Stimulated activated CD4-positive, alpha-beta T cell treated with anti-CD3 and anti-CD28 coated beads, TNF-alpha, amount 100 ng/mL, for 24 hours (primary cell): ENCODE data around the gene USP5.

Experiments
- DNase-seq, 3 experiments: peaks; one replicate each; pipeline ENCODE4 v3.0.0-alpha.2; 2020; ENCODE audit warnings: low read depth in 3 of 3

USP5 gene

GRCh38 chr12:6840761-6841515 lies 11.0 kb upstream of the USP5 start, which contains the start of gene GNB3:
Gene GNB3 (plus strand): TSS chr12:6840925. CDS start chr12:6841288, 363 bp downstream.
- no peak for DNase-seq

DNA sequence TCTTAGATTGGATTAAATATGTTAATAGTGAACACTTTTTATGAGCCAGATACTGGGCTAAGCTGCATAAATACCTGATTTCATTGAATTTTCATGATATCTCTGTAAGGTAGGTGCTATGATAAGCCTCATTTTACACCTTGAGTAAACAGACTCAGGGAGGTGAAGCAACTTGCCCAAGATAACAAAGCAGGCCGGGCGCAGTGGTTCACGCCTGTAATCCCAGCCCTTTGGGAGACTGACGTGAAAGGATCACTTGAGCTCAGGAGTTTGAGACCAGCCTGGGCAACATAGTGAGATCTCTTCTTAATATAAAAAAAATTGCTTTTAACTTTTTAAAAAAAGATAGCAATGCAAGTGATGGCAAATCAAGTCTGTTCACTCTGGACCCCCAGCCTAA lies 9.9 kb upstream of the USP5 start:
- no peak for DNase-seq

DNA sequence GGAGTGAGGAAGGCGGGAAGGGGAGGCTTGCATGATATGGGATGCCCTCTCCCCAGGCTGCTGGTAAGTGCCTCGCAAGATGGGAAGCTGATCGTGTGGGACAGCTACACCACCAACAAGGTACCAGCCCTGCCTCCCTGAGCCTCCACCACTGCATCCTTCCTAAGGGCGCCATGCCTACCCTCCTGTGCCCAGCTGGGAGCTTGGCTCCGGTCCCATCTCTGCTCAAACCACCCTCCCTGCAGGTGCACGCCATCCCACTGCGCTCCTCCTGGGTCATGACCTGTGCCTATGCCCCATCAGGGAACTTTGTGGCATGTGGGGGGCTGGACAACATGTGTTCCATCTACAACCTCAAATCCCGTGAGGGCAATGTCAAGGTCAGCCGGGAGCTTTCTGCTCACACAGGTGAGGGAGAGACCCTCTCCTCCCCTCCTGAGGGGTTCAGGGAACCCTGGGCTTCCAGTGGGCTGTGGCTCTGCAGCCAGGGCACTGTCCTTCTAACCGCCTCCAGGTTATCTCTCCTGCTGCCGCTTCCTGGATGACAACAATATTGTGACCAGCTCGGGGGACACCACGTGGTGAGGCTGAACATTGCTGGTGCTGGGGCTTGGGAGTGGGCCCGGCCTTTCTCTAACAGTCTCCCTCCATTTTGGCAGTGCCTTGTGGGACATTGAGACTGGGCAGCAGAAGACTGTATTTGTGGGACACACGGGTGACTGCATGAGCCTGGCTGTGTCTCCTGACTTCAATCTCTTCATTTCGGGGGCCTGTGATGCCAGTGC lies 8.6 kb upstream of the USP5 start:
- DNase-seq = no peak

GRCh38 chr12:6845395-6845794 lies 6.6 kb upstream of the USP5 start:
- no peak for DNase-seq

DNA sequence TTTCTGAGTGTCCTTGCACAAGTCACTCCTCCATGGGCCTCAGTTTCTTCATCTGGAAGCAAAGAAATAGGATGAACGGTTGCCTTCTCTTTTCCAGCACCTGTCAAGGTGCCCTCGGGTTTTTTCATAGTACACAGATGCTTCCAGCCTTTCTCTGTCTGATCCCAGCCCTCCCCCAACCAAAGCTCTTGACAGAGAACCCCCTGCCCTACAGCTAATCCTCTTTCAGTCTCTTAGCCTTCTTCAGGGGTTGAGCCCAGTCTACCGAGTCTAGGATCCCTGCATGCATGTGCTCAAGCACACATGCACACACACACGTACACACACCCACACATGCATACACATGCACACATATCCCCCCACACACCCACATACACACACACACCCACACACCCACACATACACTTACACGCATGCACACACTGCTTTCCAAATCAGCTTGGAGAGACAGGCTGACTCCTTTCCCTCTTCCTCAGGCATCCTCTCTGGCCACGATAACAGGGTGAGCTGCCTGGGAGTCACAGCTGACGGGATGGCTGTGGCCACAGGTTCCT lies 5.6 kb upstream of the USP5 start:
- DNase-seq = no peak

DNA sequence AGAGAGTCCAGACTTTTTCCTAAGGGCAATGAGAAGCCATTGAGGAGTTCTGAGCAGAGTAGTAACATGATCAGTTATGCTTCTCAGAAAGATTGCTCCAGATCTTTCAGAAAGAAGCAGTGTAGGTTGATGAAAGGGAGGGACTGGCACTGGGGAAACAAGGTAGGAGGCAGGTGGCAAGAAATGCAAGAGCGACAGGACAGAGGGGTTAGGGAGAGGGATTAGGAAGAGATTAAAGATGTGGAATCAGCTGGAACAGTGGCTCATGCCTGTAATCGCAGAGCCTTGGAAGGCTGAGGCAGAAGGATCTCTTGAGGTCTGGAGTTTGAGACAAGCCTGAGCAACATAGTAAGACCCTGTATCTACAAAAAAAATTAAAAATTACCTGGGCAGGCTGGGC lies 4.3 kb upstream of the USP5 start:
- DNase-seq = no peak

GRCh38 chr12:6849427-6849826 lies 2.5 kb upstream of the USP5 start:
- no peak for DNase-seq

DNA sequence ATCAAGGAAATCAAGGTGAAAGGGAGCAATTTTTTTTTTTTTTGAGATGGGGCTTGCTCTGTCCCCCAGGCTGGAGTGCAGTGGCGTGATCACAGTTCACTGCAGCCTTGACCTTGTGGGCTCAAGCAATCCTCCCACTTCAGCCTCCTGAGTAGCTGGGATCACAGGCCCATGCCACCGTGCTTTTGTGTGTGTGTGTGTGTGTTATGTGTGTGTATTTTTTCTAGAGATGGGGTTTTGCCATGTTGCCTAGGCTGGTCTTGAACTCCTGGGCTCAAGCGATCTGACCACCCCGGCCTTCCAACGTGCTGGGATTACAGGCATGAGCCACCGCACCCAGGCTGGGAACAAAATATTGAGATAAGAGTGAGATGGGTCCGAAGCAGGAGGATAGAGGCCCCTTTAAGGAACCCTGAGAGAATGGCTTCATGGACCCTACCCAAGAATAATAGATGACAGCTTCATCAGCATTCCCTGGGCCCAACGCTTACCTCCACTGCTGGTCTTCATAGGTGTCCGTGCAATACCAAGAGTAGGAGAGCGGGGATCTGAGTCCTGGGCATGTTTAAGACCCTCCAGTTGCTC lies 1.9 kb upstream of the USP5 start:
- no peak for DNase-seq

GRCh38 chr12:6850796-6851152 lies 1.2 kb upstream of the USP5 start:
- DNase-seq = no peak

GRCh38 chr12:6851153-6851920 lies 613 bp upstream of the USP5 start, which contains the start of gene CDCA3:
Gene CDCA3 (minus strand): TSS chr12:6851286. CDS start chr12:6850952, 334 bp downstream.
- DNase-seq = peak; percentile 81 to 95 (median 86)

GRCh38 chr12:6852651-6853354 lies 853 bp downstream of the USP5 start:
- peak in 2 of 3 experiments; percentile 58 to 80 for DNase-seq

GRCh38 chr12:6853626-6854025 lies 1.7 kb downstream of the USP5 start:
- DNase-seq = no peak

- no peak for DNase-seq
These were observed 2.1 kb downstream of the USP5 start for GRCh38 chr12:6854036-6854435.

DNA sequence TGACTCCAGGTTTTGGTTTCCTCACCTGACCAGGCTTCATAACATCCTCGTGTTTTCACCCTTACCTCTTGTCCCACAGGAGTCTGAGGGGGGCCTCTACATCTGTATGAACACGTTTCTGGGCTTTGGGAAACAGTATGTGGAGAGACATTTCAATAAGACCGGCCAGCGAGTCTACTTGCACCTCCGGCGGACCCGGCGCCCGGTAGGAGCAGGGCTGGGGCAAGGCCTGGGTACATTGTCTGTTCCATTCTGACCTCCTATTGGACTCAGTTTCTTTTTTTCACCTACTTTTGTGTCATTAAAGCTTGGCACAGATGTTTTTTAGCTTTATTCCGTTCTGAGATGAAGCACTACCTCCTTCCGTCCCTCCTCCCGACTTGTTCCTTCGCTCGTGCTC lies 3.4 kb downstream of the USP5 start:
- DNase-seq = no peak

DNA sequence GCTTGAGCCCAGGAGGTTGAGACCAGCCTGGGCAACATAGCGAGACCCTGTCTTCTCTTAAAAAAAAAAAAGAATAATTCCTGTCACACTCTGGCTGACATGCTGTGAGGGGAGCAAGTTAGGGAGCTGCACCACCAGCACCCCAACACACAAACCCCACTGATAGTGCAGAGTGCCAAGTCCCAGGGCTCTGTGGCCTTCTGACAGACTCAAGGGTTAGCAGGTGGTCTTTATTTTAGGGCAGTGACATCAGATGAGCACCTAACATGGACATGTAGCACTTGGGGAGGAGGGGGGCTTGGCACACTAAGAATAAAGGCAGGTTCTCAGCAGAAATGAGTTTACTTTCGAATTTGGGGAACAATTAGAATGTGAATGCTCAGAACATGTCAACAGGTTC lies 6.8 kb downstream of the USP5 start:
- no peak for DNase-seq

- no peak for DNase-seq
These were observed 8.2 kb downstream of the USP5 start for GRCh38 chr12:6860116-6860515.

GRCh38 chr12:6860942-6861341 lies 9.0 kb downstream of the USP5 start:
- no peak for DNase-seq

DNA sequence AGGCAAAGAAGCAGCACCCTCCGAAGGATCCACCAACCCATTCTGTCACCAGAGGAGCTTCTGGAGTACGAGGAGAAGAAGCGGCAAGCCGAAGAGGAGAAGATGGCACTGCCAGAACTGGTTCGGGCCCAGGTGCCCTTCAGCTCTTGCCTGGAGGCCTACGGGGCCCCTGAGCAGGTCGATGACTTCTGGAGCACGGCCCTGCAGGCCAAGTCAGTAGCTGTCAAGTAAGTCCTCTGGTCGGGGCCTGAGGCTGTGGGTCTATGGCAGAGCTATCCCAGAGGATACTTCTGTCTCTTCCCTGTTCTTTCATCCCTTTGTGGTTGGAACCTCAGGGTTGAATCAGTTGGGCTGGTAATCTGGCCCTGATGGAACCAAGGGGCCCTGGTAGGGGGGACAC lies 9.4 kb downstream of the USP5 start:
- DNase-seq = no peak

GRCh38 chr12:6863033-6863432 lies 11.1 kb downstream of the USP5 start:
- no peak for DNase-seq

DNA sequence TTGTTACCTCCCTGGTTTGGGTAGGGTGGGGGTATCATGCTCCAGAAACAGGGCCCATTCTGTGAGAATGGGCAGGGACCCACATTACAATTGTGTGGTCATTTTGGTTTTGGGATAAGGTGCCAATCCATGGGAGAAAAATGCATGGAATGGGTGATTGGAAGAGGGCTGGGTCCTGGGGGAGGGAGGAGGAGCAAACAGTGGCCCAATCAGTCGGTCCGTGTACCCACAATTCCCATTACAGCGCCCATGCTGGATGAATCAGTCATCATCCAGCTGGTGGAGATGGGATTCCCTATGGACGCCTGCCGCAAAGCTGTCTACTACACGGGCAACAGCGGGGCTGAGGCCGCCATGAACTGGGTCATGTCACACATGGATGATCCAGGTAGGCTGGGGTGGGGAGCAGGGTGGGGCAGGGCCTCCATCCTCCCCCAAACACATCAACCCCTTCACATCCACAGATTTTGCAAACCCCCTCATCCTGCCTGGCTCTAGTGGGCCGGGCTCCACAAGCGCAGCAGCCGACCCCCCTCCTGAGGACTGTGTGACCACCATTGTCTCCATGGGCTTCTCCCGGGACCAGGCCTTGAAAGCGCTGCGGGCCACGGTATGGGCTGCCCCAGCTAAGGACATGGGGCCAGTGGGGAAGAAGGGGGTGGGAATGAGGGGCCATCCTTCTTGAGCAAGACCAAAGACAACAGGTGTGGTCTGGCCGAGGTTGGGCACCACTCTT lies 11.8 kb downstream of the USP5 start:
- no peak for DNase-seq
